K562 (cell line): ENCODE measurements around the gene PRF1.
"Not testable (repeated sequence)": the region's sequence is repeated elsewhere in the genome, so short reads cannot be mapped to it uniquely, and the experiment has no call there.

Source experiments
- CREB1 ChIP-seq, 2 experiments: sonication (generic) in 1 of 2; formaldehyde crosslinking in 1 of 2; IDR thresholded peaks; 2 replicates each; pipeline versions ENCODE4 v1.6.1 to v1.8.0; 2012 to 2022; ENCODE audit warnings: inconsistent platforms in 1 of 2, mild to moderate bottlenecking in 1 of 2, missing genetic modification reagents in 1 of 2, moderate library complexity in 1 of 2
- CTCF ChIP-seq, 3 experiments: IDR thresholded peaks in 2 of 3; conservative IDR thresholded peaks in 1 of 3; 2 replicates each; pipeline ENCODE4 v1.5.1; 2011 to 2012; ENCODE audit warnings: low read length in 3 of 3, mild to moderate bottlenecking in 3 of 3, control low read depth in 2 of 3, improper control_type of control experiment in 1 of 3, inconsistent platforms in 1 of 3, low read depth in 1 of 3, mixed read lengths in 1 of 3, moderate library complexity in 1 of 3; ENCODE audit not compliant: insufficient read depth in 2 of 3
- EP300 ChIP-seq: IDR thresholded peaks from 2 replicates; pipeline ENCODE4 v1.6.1; 2012; ENCODE audit warnings: low read length, improper control_type of control experiment
- EZH2 ChIP-seq: IDR thresholded peaks from 2 replicates; pipeline ENCODE4 v1.6.1; 2012; ENCODE audit warnings: low read depth, mild to moderate bottlenecking, inconsistent platforms, low read length, borderline replicate concordance
- FOSL1 ChIP-seq: fragments of 200-800 bp; sonication (Bioruptor generic); conservative IDR thresholded peaks from 2 replicates; pipeline ENCODE4 v1.6.1; 2016; ENCODE audit warnings: missing genetic modification characterization, missing compliant biosample characterization
- FOXO4 ChIP-seq: fragments of 450-650 bp; formaldehyde crosslinking; IDR thresholded peaks from 2 replicates; pipeline ENCODE4 v1.4.0; 2020; ENCODE audit warnings: mild to moderate bottlenecking, moderate library complexity
- HDGF ChIP-seq: fragments of 450-650 bp; IDR thresholded peaks from 2 replicates; pipeline ENCODE4 v1.6.1; 2016
- KDM1A ChIP-seq, 2 experiments: fragments of 450-650 bp; IDR thresholded peaks; 2 replicates each; pipeline ENCODE4 v1.6.1; 2016; ENCODE audit warnings: mild to moderate bottlenecking in 2 of 2
- MED1 ChIP-seq: sonication (generic); formaldehyde crosslinking; IDR thresholded peaks from 2 replicates; pipeline ENCODE4 v1.8.1; 2023; ENCODE audit warnings: missing genetic modification reagents, borderline replicate concordance
- MLX ChIP-seq, 2 experiments: fragments of 450-650 bp in 1 of 2; sonication (generic) in 1 of 2; formaldehyde crosslinking; conservative IDR thresholded peaks; 2 replicates each; pipeline versions ENCODE4 v1.4.0 to v1.8.1; 2020 to 2022; ENCODE audit warnings: mild to moderate bottlenecking in 1 of 2, missing genetic modification reagents in 1 of 2
- USF1 ChIP-seq: sonication (generic); formaldehyde crosslinking; IDR thresholded peaks from 2 replicates; pipeline ENCODE4 v1.9.0; 2022; ENCODE audit warnings: mild to moderate bottlenecking, missing genetic modification reagents

- TF ChIP-seq CTCF (IDR thresholded peaks at IDR 0.05 in 2 of 3, conservative IDR thresholded peaks at IDR 0.05 in 1 of 3; ENCODE audit: insufficient read depth in 2 of 3, low read depth in 1 of 3, low read length in 3 of 3); FOSL1 (tag); KDM1A (IDR thresholded peaks at IDR 0.05); HDGF; FOXO4; MLX (CRISPR knock-in tag; conservative IDR thresholded peaks at IDR 0.05); CREB1 (IDR thresholded peaks at IDR 0.05); CREB1 (CRISPR knock-in tag; IDR thresholded peaks at IDR 0.05); EZH2; MED1 (CRISPR knock-in tag); EP300; USF1 (CRISPR knock-in tag): not testable (repeated sequence)
Measured at GRCh38 chr10:70634515-70634914, 32.0 kb upstream of the PRF1 start.
